Astrocyte (in vitro differentiated cells and primary cell): ENCODE data around the gene COL27A1. TPM values are rescaled to one million over a fixed set of nuclear protein-coding genes. Genes with fewer than 3 reads are reported as not detected.

Experiments
- DNase-seq: peaks from one replicate; pipeline ENCODE4 v3.0.0-alpha.2; 2010; ENCODE audit warnings: low read depth
- FAIRE-seq: peaks from 2 replicates; lab custom pipeline; 2011; peaks lifted over from hg19 to GRCh38; lab: Jason Lieb, UNC
- H2AFZ ChIP-seq: 2 replicates; pipeline ENCODE4 v1.6.0; 2012; ENCODE audit warnings: low read depth, low read length, inconsistent platforms
- H3K27ac ChIP-seq: 2 replicates; pipeline ENCODE4 v1.5.1; 2011; ENCODE audit warnings: low read depth, low read length, inconsistent platforms
- H3K27me3 ChIP-seq: 2 replicates; pipeline ENCODE4 v1.6.0; 2011; ENCODE audit warnings: low read length, inconsistent platforms; ENCODE audit not compliant: insufficient read depth
- H3K36me3 ChIP-seq: 2 replicates; pipeline ENCODE4 v1.5.1; 2011; ENCODE audit warnings: low read length, inconsistent platforms; ENCODE audit not compliant: insufficient read depth
- H3K4me1 ChIP-seq: 2 replicates; pipeline ENCODE4 v1.5.1; 2011; ENCODE audit warnings: low read length, inconsistent platforms; ENCODE audit not compliant: insufficient read depth
- H3K4me2 ChIP-seq: 2 replicates; pipeline ENCODE4 v1.6.0; 2012; ENCODE audit warnings: low read length, inconsistent platforms
- H3K4me3 ChIP-seq: 2 replicates; pipeline ENCODE4 v1.5.1; 2011; ENCODE audit warnings: low read depth, mild to moderate bottlenecking, low read length, inconsistent platforms; ENCODE audit not compliant: insufficient read depth
- H3K79me2 ChIP-seq: 2 replicates; pipeline ENCODE4 v1.6.0; 2012; ENCODE audit warnings: mild to moderate bottlenecking, low read length, inconsistent platforms; ENCODE audit not compliant: insufficient read depth
- H3K9ac ChIP-seq: 2 replicates; pipeline ENCODE4 v1.6.0; 2012; ENCODE audit warnings: mild to moderate bottlenecking, low read length, inconsistent platforms
- H3K9me3 ChIP-seq: 2 replicates; pipeline ENCODE4 v1.5.1; 2012; ENCODE audit warnings: low read depth, mild to moderate bottlenecking, low read length, inconsistent platforms; ENCODE audit not compliant: insufficient read depth
- H4K20me1 ChIP-seq: 2 replicates; pipeline ENCODE4 v1.6.0; 2012; ENCODE audit warnings: low read length, inconsistent platforms; ENCODE audit not compliant: insufficient read depth
- H3K27ac Mint-ChIP-seq: one replicate; pipeline ENCODE4 v1.8.0; 2021; ENCODE audit warnings: mild to moderate bottlenecking, mixed read lengths; ENCODE audit not compliant: unreplicated experiment
- H3K27me3 Mint-ChIP-seq: one replicate; pipeline ENCODE4 v1.8.0; 2021; ENCODE audit warnings: low read depth, mixed read lengths; ENCODE audit not compliant: unreplicated experiment
- H3K36me3 Mint-ChIP-seq: one replicate; pipeline ENCODE4 v1.8.0; 2021; ENCODE audit warnings: low read depth, mixed read lengths; ENCODE audit not compliant: unreplicated experiment
- H3K4me1 Mint-ChIP-seq: one replicate; pipeline ENCODE4 v1.8.0; 2021; ENCODE audit warnings: low read depth, mixed read lengths; ENCODE audit not compliant: unreplicated experiment
- H3K4me3 Mint-ChIP-seq: one replicate; pipeline ENCODE4 v1.8.0; 2021; ENCODE audit warnings: mild to moderate bottlenecking, moderate library complexity, mixed read lengths; ENCODE audit not compliant: unreplicated experiment
- H3K9me3 Mint-ChIP-seq: one replicate; pipeline ENCODE4 v1.8.0; 2021; ENCODE audit warnings: mild to moderate bottlenecking, mixed read lengths; ENCODE audit not compliant: unreplicated experiment
- CTCF ChIP-seq: IDR thresholded peaks from 2 replicates; pipeline ENCODE4 v1.5.1; 2011; ENCODE audit warnings: low read depth, mild to moderate bottlenecking, inconsistent platforms, low read length, moderate library complexity; ENCODE audit not compliant: insufficient read depth
- EZH2 ChIP-seq: IDR thresholded peaks from 2 replicates; pipeline ENCODE4 v1.6.1; 2012; ENCODE audit warnings: mild to moderate bottlenecking, low read length, inconsistent platforms; ENCODE audit not compliant: insufficient read depth
- total RNA-seq: library from RNA; stranded (reverse); gene quantifications from 2 replicates; pipeline ENCODE4 v1.2.1, GENCODE V29; 2021

The COL27A1 gene
- total RNA-seq, 1 donor from 2014 or later = 31.2 TPM

GRCh38 chr9:114205171-114206015, 50.1 kb downstream of the COL27A1 start:
- Histone ChIP-seq H3K36me3 (peaks cover 2% of the 10 kb centered on the region), H3K4me2 (no peak overlapping the region)
- no peak overlapping the region for H3K27ac Mint-ChIP-seq

GRCh38 chr9:114206221-114206789, 51.0 kb downstream of the COL27A1 start:
- no peaks in the 10 kb centered on the region for H3K79me2 ChIP-seq
- Mint-ChIP-seq H3K4me3 (no peak overlapping the region), H3K27me3 (no peaks in the 10 kb centered on the region), H3K9me3 (no peaks in the 10 kb centered on the region), H3K4me1 (peaks cover 28% of the 10 kb centered on the region), H3K27ac (no peak overlapping the region), H3K36me3 (peaks cover 30% of the 10 kb centered on the region)
- DNase-seq = no peak
- no peaks in the 10 kb centered on the region for H3K27me3 ChIP-seq
- no peak overlapping the region for H2AFZ ChIP-seq
- peaks cover 2% of the 10 kb centered on the region for H3K36me3 ChIP-seq
- no peak overlapping the region for H3K4me2 ChIP-seq
- peaks cover 21% of the 10 kb centered on the region for H4K20me1 ChIP-seq
- H3K9ac ChIP-seq = no peak overlapping the region
- no peaks in the 10 kb centered on the region for H3K9me3 ChIP-seq
- no peak for TF ChIP-seq CTCF
- no peak for TF ChIP-seq EZH2
- peaks cover 16% of the 10 kb centered on the region for H3K4me1 ChIP-seq
- no peak overlapping the region for H3K4me3 ChIP-seq
- H3K27ac ChIP-seq = no peak overlapping the region
- no peak for FAIRE-seq

More at GRCh38 chr9:114205171-114206015, 50.1 kb downstream of the COL27A1 start:
- DNase-seq = no peak
- Histone ChIP-seq H3K4me3 (no peak overlapping the region), H3K79me2 (no peaks in the 10 kb centered on the region), H4K20me1 (peaks cover 25% of the 10 kb centered on the region), H2AFZ (no peak overlapping the region), H3K9me3 (no peaks in the 10 kb centered on the region), H3K27ac (no peak overlapping the region), H3K4me1 (peaks cover 24% of the 10 kb centered on the region), H3K27me3 (no peaks in the 10 kb centered on the region), H3K9ac (no peak overlapping the region)
- H3K36me3 Mint-ChIP-seq = peaks cover 30% of the 10 kb centered on the region
- peaks cover 35% of the 10 kb centered on the region for H3K4me1 Mint-ChIP-seq
- no peak overlapping the region for H3K4me3 Mint-ChIP-seq
- no peak for FAIRE-seq
- no peak for TF ChIP-seq EZH2
- no peak for TF ChIP-seq CTCF
- no peaks in the 10 kb centered on the region for H3K9me3 Mint-ChIP-seq
- no peaks in the 10 kb centered on the region for H3K27me3 Mint-ChIP-seq
